Heart right ventricle (tissue), 16 donors: Measurements from ENCODE around the gene DYRK2. TPM values are rescaled to one million over a fixed set of nuclear protein-coding genes. Genes with fewer than 3 reads are reported as not detected.
A peak's percentile ranks its signal among the peaks of the same experiment; 100 is the strongest.

Experiments
- ATAC-seq, 8 donors: fragments of 200-7000 bp; cut with Tn5 transposase; one replicate each; pipeline ENCODE4 v1.9.1; 2020; ENCODE audit warnings: mild to moderate bottlenecking in 8 of 8, moderate library complexity in 8 of 8, moderate number of reproducible peaks in 1 of 8
- DNase-seq, 2 donors: peaks; one replicate each; pipeline ENCODE4 v3.0.0-alpha.2; 2020
- H3K27ac ChIP-seq, 10 donors: fragments of 200-600 bp; sonication (generic) in 2 of 10; one replicate each; pipeline versions ENCODE4 v1.5.0 to v1.8.0; 2020 to 2022; ENCODE audit warnings: mild to moderate bottlenecking in 3 of 10
- H3K27me3 ChIP-seq, 7 donors: fragments of 200-600 bp; one replicate each; pipeline ENCODE4 v1.8.0; 2021 to 2022; ENCODE audit warnings: mild to moderate bottlenecking in 2 of 7
- H3K36me3 ChIP-seq, 9 donors: fragments of 200-600 bp; sonication (generic) in 1 of 9; one replicate each; pipeline versions ENCODE4 v1.5.0 to v1.8.0; 2020 to 2022; ENCODE audit warnings: mild to moderate bottlenecking in 2 of 9
- H3K4me1 ChIP-seq, 9 donors: fragments of 200-600 bp; sonication (generic) in 1 of 9; one replicate each; pipeline versions ENCODE4 v1.5.0 to v1.8.0; 2020 to 2022; ENCODE audit warnings: mild to moderate bottlenecking in 4 of 9
- H3K4me3 ChIP-seq, 10 donors: fragments of 200-600 bp; sonication (generic) in 2 of 10; one replicate each; pipeline versions ENCODE4 v1.5.0 to v1.8.0; 2020 to 2022; ENCODE audit warnings: mild to moderate bottlenecking in 7 of 10, moderate library complexity in 2 of 10
- H3K9me3 ChIP-seq, 11 donors: fragments of 200-600 bp in 10 of 11; sonication (generic) in 2 of 11; one replicate each; pipeline versions ENCODE4 v1.5.0 to v1.8.0; 2013 to 2022; ENCODE audit warnings: mild to moderate bottlenecking in 2 of 11, control low read depth in 1 of 11, moderate library complexity in 1 of 11
- CTCF ChIP-seq, 9 donors: fragments of 200-600 bp; sonication (generic) in 2 of 9; IDR thresholded peaks; one replicate each; pipeline versions ENCODE4 v1.5.0 to v1.8.0; 2021 to 2022; ENCODE audit warnings: antibody characterized with exemption in 9 of 9, mild to moderate bottlenecking in 5 of 9, moderate library complexity in 1 of 9
- WGBS, 2 donors: extraction: QIAGEN DNeasy Blood & Tissue Kit; methylation state at CpG; one replicate each; pipeline ENCODE4 v1.1.7; 2013; ENCODE audit warnings: inconsistent platforms in 1 of 2; 5-methylcytosine and 5-hydroxymethylcytosine counted together
- intact Hi-C, 10 donors: fragments of 100-400 bp; cut with DNase I; formaldehyde crosslinking; loops; one replicate each; pipeline versions ENCODE4 v1.11.1 to v1.14.2; 2022
- polyA plus RNA-seq, 2 donors: library from polyadenylated mRNA; stranded (reverse); fragments of 200-250 nt; gene quantifications; one replicate each; pipeline ENCODE4 v1.2.3, GENCODE V29; 2013
- total RNA-seq, 10 donors: library from RNA; stranded (reverse); fragmentation: NEBNext Ultra II Directional in 3 of 10; extraction: Animal tissue kit (Norgen Biotek cat#: 25700) in 3 of 10; gene quantifications; one replicate each; pipeline versions ENCODE4 v1.2.1 to v1.2.4, GENCODE V29; 2021 to 2023
- donor health status: Arrhythmogenic right ventricular cardiomyopathy.
- donor health status: ischemic (EF 13 %, LVEDD 7.1; RV severe dilation, severe dysfunction).
- donor health status: healthy with polysubstance abuse.
- donor health status: DM: no; HTN: yes; CAD: no.
- donor health status: DM: no; HTN: no; CAD: no.
- donor health status: ischemic (EF 25% LVEDD 6.9; RV normal size, moderate dysfunction).
- donor health status: ischemic (EF 25% LVEDD 5.7; RV mildly dilated, moderate dysfunction).
- donor health status: healthy.
- donor health status: DM: yes; HTN: yes; CAD: no.
- donor health status: Ischemic cardiomyopathy.
- donor health status: ischemic (EF 35%, LVEDD 5.7; RV mildly dilated, moderate dysfunction).
- donor health status: nonischemic (EF 11% LVEDD 7.7; RV severe dilation, severe dysfunction).
- donor health status: DM: yes; HTN: yes; CAD: no.
- donor health status: PGD.
- donor health status: ischemic (EF 29% LVEDD 5.4; RV normal size, mild dysfunction).
- donor health status: nonischemic (EF 23%, LVEDD 6.1; RV moderate dilation, normal function).

The DYRK2 gene
- total and polyA plus RNA-seq, 12 donors: 6.4 to 55.8 (median 41.9) TPM

DNA sequence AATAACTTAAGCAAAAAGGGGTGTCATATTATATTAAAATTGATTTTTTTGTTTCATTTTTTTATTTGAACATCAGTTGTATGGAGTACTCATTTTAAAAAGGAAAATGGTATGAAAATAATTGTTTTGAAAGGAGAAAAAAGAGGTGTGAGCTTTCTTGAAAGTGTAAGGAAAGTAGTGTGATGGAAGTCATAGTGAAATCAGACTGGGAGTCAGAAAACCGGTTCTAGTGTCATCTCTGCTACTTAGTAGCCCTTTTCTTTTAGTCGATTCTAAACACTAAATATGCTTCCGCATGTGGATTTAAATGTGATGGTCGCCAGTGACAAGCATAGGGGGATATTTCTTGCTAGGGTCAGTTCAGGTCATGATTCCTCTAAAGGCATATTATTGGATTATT lies 1.8 kb upstream of the DYRK2 start:
- WGBS, 2 donors: 96 to 97% methylated on average over 4 of the region's 4 CpGs
- TF ChIP-seq CTCF (IDR thresholded peaks at IDR 0.05): no peak
- no peaks in the 10 kb centered on the region for H3K36me3 ChIP-seq
- H3K27me3 ChIP-seq: no peaks in the 10 kb centered on the region
- no peak overlapping the region for H3K4me3 ChIP-seq
- H3K27ac ChIP-seq: peak overlapping the region in 2 of 10 donors; percentile 98
- H3K4me1 ChIP-seq: peaks cover 0 to 26% (median 19%) of the 10 kb centered on the region in 9 donors
- intact Hi-C loops: loop anchor here in 7 of 10 donors (5.0 to 10.0 kb wide), 6 partner anchors 202 to 379 kb away; partner anchors contain the start of gene CAND1 (in 1 of the 7)
- ATAC-seq: no peak
- DNase-seq: no peak
- H3K9me3 ChIP-seq: no peaks in the 10 kb centered on the region

- no peak for TF ChIP-seq CTCF (IDR thresholded peaks at IDR 0.05)
- H3K27me3 ChIP-seq: no peaks in the 10 kb centered on the region
- intact Hi-C loops: loop anchor here in 7 of 10 donors (5.0 to 10.0 kb wide), 6 partner anchors 202 to 380 kb away; partner anchors contain the start of gene CAND1 (in 1 of the 7)
- H3K27ac ChIP-seq: peak overlapping the region in 9 of 10 donors; percentile 89 to 98 (median 98)
- peak in 3 of 8 donors; percentile 1 to 3 (median 2) for ATAC-seq
- no peak for DNase-seq
- H3K36me3 ChIP-seq: no peaks in the 10 kb centered on the region
- H3K9me3 ChIP-seq: no peaks in the 10 kb centered on the region
- peaks cover 0 to 31% (median 25%) of the 10 kb centered on the region in 9 donors for H3K4me1 ChIP-seq
- WGBS, 2 donors: 41 to 44% methylated on average over 21 of the region's 21 CpGs
- H3K4me3 ChIP-seq: peak overlapping the region in 9 of 10 donors; percentile 79 to 99 (median 91)
Observed at GRCh38 chr12:67647181-67647798, 1.3 kb upstream of the DYRK2 start.

GRCh38 chr12:67647799-67648520 lies 585 bp upstream of the DYRK2 start:
- Histone ChIP-seq H3K9me3 (no peaks in the 10 kb centered on the region), H3K27me3 (no peaks in the 10 kb centered on the region), H3K36me3 (peaks cover 0 to 4% (median 0%) of the 10 kb centered on the region in 9 donors), H3K4me1 (peaks cover 0 to 38% (median 31%) of the 10 kb centered on the region in 9 donors), H3K27ac (peak overlapping the region; percentile 89 to 98 (median 98)), H3K4me3 (peak overlapping the region; percentile 51 to 99 (median 91))
- intact Hi-C loops: loop anchor here in 8 of 10 donors (1.0 to 10.0 kb wide), 8 partner anchors 203 to 381 kb away; partner anchors contain the start of gene CAND1 (in 1 of the 8)
- WGBS, 2 donors: 1 to 2% methylated on average over 40 to 41 of the region's 41 CpGs
- TF ChIP-seq CTCF (IDR thresholded peaks at IDR 0.05): peak in 5 of 9 donors; percentile 18 to 49 (median 40)
- DNase-seq (peak; percentile 78 to 86), ATAC-seq (peak; percentile 58 to 88 (median 80))

GRCh38 chr12:67649261-67649569 lies 670 bp downstream of the DYRK2 start:
- H3K4me3 ChIP-seq: peak overlapping the region; percentile 39 to 99 (median 91)
- WGBS, 2 donors: 0 to 1% methylated on average over 32 to 41 of the region's 41 CpGs
- H3K27ac ChIP-seq: peak overlapping the region; percentile 95 to 99 (median 98)
- H3K27me3 ChIP-seq: no peaks in the 10 kb centered on the region
- intact Hi-C loops: loop anchor here in 8 of 10 donors (2.0 to 10.0 kb wide), 7 partner anchors 204 to 382 kb away; partner anchors contain the start of gene CAND1 (in 1 of the 8)
- no peak for TF ChIP-seq CTCF (IDR thresholded peaks at IDR 0.05)
- ATAC-seq (peak in 5 of 8 donors; percentile 0 to 47 (median 30)), DNase-seq (peak in 1 of 2 donors; percentile 45)
- peaks cover 0 to 16% (median 0%) of the 10 kb centered on the region in 9 donors for H3K36me3 ChIP-seq
- no peaks in the 10 kb centered on the region for H3K9me3 ChIP-seq
- H3K4me1 ChIP-seq: peaks cover under 1 to 50% (median 44%) of the 10 kb centered on the region in 9 donors
